ENCODE data around the gene CNTNAP1.
"Not testable (repeated sequence)": the region's sequence is repeated elsewhere in the genome, so short reads cannot be mapped to it uniquely, and the experiment has no call there.

Gene CNTNAP1

DNA sequence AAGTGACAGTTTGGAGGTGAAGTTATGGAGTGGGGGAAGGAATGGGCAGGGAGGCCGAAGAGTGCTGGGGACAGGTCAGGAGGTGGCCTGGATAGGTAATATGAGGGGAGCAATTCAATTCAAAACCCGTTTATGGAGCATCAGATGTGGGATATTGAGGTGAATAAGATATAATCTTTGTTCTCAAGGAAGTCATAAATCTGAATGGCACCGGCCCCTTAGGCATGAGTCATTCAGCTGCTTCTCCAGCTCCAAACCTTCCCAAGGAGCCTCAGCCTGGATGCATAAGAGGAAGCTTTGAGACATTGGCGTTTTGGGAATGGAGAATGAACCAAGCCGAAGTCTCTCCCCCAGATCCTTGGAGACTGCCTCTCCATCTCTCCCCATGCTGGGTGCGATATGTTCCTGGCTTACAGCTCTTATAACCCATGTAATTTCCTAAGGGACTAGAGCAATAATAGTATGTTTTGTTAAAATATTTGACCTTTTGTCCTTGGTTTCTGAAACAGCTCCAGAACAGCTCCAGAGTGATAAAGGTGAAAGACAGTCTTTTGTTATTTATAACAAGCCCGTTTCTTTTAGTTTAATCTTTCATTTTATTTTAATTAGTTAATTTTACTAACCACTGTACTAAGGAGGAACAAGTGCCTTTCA is 21.5 kb upstream of the CNTNAP1 start:
- Histone ChIP-seq H3K27ac (no peak overlapping the region), H3K4me1 (ENCODE audit: low read depth, poor library complexity, severe bottlenecking) (peaks cover 49% of the 10 kb centered on the region), H3K79me2 (ENCODE audit: insufficient read depth, low read depth) (no peaks in the 10 kb centered on the region), H2AFZ (ENCODE audit: low read depth) (no peak overlapping the region), H3K9ac (no peak overlapping the region), H3K36me3 (ENCODE audit: insufficient read depth) (no peaks in the 10 kb centered on the region), H3K4me2 (peak overlapping the region; percentile 2), H3K27me3 (ENCODE audit: insufficient read depth, low read depth) (no peaks in the 10 kb centered on the region), H4K20me1 (ENCODE audit: insufficient read depth) (no peaks in the 10 kb centered on the region), H3K4me3 (IDR thresholded peaks at IDR 0.05; ENCODE audit: insufficient read depth, low read depth, low read length) (no peak overlapping the region)
- TF ChIP-seq, protein P1, sequence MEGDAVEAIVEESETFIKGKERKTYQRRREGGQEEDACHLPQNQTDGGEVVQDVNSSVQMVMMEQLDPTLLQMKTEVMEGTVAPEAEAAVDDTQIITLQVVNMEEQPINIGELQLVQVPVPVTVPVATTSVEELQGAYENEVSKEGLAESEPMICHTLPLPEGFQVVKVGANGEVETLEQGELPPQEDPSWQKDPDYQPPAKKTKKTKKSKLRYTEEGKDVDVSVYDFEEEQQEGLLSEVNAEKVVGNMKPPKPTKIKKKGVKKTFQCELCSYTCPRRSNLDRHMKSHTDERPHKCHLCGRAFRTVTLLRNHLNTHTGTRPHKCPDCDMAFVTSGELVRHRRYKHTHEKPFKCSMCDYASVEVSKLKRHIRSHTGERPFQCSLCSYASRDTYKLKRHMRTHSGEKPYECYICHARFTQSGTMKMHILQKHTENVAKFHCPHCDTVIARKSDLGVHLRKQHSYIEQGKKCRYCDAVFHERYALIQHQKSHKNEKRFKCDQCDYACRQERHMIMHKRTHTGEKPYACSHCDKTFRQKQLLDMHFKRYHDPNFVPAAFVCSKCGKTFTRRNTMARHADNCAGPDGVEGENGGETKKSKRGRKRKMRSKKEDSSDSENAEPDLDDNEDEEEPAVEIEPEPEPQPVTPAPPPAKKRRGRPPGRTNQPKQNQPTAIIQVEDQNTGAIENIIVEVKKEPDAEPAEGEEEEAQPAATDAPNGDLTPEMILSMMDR (conservative IDR thresholded peaks at IDR 0.05; ENCODE audit: low read depth, low read length), result no peak

DNA sequence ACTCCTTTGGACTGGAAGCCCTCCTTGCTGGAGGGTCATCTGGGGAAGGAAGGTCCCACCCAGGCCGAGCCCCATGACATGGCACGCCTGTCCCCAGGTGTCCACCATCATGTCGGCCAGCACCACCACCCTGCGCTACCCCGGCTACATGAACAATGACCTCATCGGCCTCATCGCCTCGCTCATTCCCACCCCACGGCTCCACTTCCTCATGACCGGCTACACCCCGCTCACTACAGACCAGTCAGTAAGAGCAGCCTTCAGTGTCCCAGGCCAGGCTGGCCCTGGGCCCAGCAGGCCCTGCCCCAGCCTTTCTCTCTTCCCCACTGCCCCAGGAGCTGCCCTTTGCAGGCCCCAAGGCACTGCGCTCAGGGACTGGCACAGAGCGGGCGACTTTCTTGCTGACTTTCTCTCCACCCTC is 16.7 kb upstream of the CNTNAP1 start:
- Histone ChIP-seq H3K4me1 (ENCODE audit: low read depth, poor library complexity, severe bottlenecking) (peaks cover 28% of the 10 kb centered on the region), H3K36me3 (ENCODE audit: insufficient read depth) (no peaks in the 10 kb centered on the region; the same call in 1 of the 2 replicates), H3K27me3 (ENCODE audit: insufficient read depth, low read depth) (no peaks in the 10 kb centered on the region), H3K79me2 (ENCODE audit: insufficient read depth, low read depth) (no peaks in the 10 kb centered on the region), H3K27ac (no peak overlapping the region), H2AFZ (ENCODE audit: low read depth) (no peak overlapping the region), H3K9ac (no peak overlapping the region), H3K4me2 (no peak overlapping the region), H3K4me3 (IDR thresholded peaks at IDR 0.05; ENCODE audit: insufficient read depth, low read depth, low read length) (no peak overlapping the region), H4K20me1 (ENCODE audit: insufficient read depth) (no peaks in the 10 kb centered on the region)
- TF ChIP-seq, protein P1 (conservative IDR thresholded peaks at IDR 0.05; ENCODE audit: low read depth, low read length), result no peak

DNA sequence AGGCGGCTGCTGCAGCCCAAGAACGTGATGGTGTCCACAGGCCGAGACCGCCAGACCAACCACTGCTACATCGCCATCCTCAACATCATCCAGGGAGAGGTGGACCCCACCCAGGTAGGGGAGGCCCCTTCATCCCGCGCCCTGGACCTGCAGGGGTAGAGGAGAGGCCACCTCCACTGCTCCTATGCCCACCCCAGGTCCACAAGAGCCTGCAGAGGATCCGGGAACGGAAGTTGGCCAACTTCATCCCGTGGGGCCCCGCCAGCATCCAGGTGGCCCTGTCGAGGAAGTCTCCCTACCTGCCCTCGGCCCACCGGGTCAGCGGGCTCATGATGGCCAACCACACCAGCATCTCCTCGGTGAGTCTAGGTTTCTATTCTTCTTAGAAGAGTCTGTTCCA is 16.2 kb upstream of the CNTNAP1 start:
- not testable (repeated sequence) for H3K27ac ChIP-seq; H3K36me3 ChIP-seq (ENCODE audit: insufficient read depth); H3K27me3 ChIP-seq (ENCODE audit: insufficient read depth, low read depth); H3K79me2 ChIP-seq (ENCODE audit: insufficient read depth, low read depth); H3K4me2 ChIP-seq; H4K20me1 ChIP-seq (ENCODE audit: insufficient read depth); H3K9ac ChIP-seq; H3K4me3 ChIP-seq (IDR thresholded peaks at IDR 0.05; ENCODE audit: insufficient read depth, low read depth, low read length); H2AFZ ChIP-seq (ENCODE audit: low read depth)
- H3K4me1 ChIP-seq (ENCODE audit: low read depth, poor library complexity, severe bottlenecking), result peaks cover 22% of the 10 kb centered on the region

DNA sequence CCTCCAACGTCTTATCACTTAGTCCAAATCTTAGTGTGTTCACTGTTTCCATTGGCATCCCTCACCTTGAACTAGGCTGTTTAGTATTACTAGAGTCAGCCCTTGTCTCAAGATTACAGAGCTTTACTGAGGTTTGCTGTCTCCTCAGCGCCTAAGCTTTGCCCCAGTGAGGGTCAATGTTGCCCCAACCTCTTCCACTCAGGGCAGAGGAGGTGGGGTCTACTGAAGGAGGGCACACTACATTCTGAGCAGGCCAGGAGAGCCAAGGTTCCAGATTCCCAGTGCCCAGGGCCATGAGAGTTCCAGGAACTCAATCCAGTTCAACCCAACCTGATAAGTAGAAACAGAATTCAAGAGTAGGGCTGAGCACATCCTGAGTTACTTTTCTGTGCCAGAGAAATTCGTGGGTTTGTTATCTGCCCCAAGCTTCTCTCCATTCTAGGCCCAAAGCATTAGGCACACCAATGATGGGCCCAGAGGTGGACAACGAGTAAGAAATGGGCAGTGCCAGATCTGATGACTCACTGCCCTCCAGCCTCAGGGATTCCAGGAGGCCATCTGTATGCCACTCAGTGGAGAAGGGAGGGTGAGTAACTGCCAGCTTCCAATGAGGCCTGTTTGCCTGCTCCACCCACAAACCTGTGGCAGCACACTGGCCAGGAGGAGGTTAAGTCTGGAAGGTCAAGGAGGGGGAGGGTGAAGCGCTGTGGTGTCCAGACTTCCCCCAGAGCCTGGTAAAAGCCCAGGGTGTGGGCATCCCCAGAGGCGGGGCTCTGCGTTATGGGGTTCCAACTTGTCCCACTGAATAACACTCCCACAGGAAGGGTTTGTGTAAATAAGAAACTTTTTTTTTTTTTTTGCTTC is 15.0 kb upstream of the CNTNAP1 start:
- Histone ChIP-seq H3K27ac (peak overlapping the region; percentile 18; the same call in 1 of the 2 replicates), H2AFZ (ENCODE audit: low read depth) (no peak overlapping the region), H3K36me3 (ENCODE audit: insufficient read depth) (no peaks in the 10 kb centered on the region; the same call in 1 of the 2 replicates), H3K4me3 (IDR thresholded peaks at IDR 0.05; ENCODE audit: insufficient read depth, low read depth, low read length) (no peak overlapping the region), H3K79me2 (ENCODE audit: insufficient read depth, low read depth) (peaks cover 16% of the 10 kb centered on the region; the same call in 1 of the 2 replicates), H3K4me2 (no peak overlapping the region), H3K9ac (no peak overlapping the region), H3K4me1 (ENCODE audit: low read depth, poor library complexity, severe bottlenecking) (peaks cover 16% of the 10 kb centered on the region), H3K27me3 (ENCODE audit: insufficient read depth, low read depth) (no peaks in the 10 kb centered on the region), H4K20me1 (ENCODE audit: insufficient read depth) (no peaks in the 10 kb centered on the region)
- TF ChIP-seq, protein P1 (conservative IDR thresholded peaks at IDR 0.05; ENCODE audit: low read depth, low read length), result no peak

DNA sequence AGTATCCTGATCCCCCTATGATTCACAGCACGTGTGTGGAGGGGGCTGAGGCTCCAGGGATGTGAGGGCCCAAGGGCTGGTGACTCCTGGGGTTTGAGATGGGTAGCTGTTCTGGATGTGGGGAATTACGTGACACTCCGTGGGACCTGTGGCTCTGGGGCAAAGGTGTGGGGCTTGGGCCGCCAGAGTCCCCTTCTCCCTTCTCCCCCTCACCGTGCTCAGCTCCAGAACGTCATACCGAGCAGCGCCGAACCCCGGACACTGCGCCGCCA is 12.7 kb upstream of the CNTNAP1 start:
- Histone ChIP-seq H3K27me3 (ENCODE audit: insufficient read depth, low read depth) (no peaks in the 10 kb centered on the region), H3K79me2 (ENCODE audit: insufficient read depth, low read depth) (peaks cover 36% of the 10 kb centered on the region), H3K4me2 (no peak overlapping the region), H3K4me3 (IDR thresholded peaks at IDR 0.05; ENCODE audit: insufficient read depth, low read depth, low read length) (no peak overlapping the region), H3K9ac (no peak overlapping the region), H2AFZ (ENCODE audit: low read depth) (no peak overlapping the region), H3K36me3 (ENCODE audit: insufficient read depth) (peaks cover 6% of the 10 kb centered on the region), H3K27ac (no peak overlapping the region), H4K20me1 (ENCODE audit: insufficient read depth) (no peaks in the 10 kb centered on the region), H3K4me1 (ENCODE audit: low read depth, poor library complexity, severe bottlenecking) (peaks cover 24% of the 10 kb centered on the region)
- TF ChIP-seq, protein P1 (conservative IDR thresholded peaks at IDR 0.05; ENCODE audit: low read depth, low read length), result no peak

Measured in KMS-11 (cell line).